AG10803 (cell line): ENCODE data around the gene ST6GALNAC3.

Experiments
- DNase-seq: peaks from one replicate; pipeline ENCODE4 v3.0.0; 2010; ENCODE audit warnings: low read depth
- H3K4me3 ChIP-seq: 2 replicates; pipeline ENCODE4 v1.5.1; 2011; ENCODE audit warnings: mild to moderate bottlenecking, low read length, control low read depth
- TF ChIP-seq, protein P1 (sequence below): conservative IDR thresholded peaks from 2 replicates; pipeline ENCODE4 v1.5.1; 2011; ENCODE audit warnings: mild to moderate bottlenecking, low read length, control low read depth, inconsistent platforms

ST6GALNAC3 gene

DNA sequence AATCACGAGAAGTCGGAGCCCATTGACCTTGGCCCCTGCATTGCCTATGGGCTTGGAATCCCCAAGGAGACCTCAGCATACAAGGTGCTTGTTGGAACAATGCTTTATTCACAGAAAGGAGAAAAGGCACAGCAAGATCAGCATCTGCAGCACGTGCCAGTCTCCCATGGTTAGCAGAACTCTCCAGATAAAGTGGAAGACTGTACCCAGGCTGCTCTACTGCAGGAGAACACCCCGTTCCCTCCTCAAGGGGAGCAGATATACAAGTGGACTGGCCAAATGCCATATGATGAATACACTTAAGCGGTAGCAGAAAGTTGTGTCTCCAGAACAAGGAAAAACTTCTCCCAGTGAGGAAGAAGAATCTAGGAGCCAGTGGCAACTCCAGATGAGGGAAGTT, 53.5 kb downstream of the ST6GALNAC3 start:
- TF ChIP-seq, protein P1, sequence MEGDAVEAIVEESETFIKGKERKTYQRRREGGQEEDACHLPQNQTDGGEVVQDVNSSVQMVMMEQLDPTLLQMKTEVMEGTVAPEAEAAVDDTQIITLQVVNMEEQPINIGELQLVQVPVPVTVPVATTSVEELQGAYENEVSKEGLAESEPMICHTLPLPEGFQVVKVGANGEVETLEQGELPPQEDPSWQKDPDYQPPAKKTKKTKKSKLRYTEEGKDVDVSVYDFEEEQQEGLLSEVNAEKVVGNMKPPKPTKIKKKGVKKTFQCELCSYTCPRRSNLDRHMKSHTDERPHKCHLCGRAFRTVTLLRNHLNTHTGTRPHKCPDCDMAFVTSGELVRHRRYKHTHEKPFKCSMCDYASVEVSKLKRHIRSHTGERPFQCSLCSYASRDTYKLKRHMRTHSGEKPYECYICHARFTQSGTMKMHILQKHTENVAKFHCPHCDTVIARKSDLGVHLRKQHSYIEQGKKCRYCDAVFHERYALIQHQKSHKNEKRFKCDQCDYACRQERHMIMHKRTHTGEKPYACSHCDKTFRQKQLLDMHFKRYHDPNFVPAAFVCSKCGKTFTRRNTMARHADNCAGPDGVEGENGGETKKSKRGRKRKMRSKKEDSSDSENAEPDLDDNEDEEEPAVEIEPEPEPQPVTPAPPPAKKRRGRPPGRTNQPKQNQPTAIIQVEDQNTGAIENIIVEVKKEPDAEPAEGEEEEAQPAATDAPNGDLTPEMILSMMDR = no peak
- DNase-seq = no peak
- H3K4me3 ChIP-seq = no peak overlapping the region

GRCh38 chr1:76129731-76130130, 55.2 kb downstream of the ST6GALNAC3 start:
- TF ChIP-seq, protein P1 = no peak
- DNase-seq = no peak

GRCh38 chr1:76130992-76131391, 56.4 kb downstream of the ST6GALNAC3 start:
- TF ChIP-seq, protein P1 = no peak
- DNase-seq = no peak

More at GRCh38 chr1:76129731-76130130, 55.2 kb downstream of the ST6GALNAC3 start:
- no peak overlapping the region for H3K4me3 ChIP-seq

DNA sequence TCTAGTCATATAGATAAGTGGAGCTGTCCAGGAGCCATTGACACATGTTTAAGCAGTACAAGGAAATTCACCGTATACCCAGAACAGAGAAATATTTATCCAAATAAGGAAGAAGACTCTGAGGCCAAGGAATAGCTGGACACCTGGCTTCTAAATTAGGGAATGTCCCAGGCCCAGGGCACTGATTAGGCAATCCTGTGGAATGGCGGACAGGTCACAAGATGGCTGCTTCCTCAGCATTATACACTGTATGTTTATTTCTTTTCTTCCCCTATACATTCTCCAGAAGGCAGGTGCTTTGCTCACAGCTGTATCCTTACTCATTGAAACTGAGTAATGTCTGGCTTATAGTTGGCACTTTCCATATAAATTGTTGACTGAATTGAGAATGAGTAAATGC, 59.4 kb downstream of the ST6GALNAC3 start:
- H3K4me3 ChIP-seq = no peak overlapping the region
- no peak for DNase-seq
- TF ChIP-seq, protein P1 = no peak

More at GRCh38 chr1:76130992-76131391, 56.4 kb downstream of the ST6GALNAC3 start:
- H3K4me3 ChIP-seq = no peak overlapping the region

- no peak for DNase-seq
- TF ChIP-seq, protein P1 = no peak
- H3K4me3 ChIP-seq = no peak overlapping the region
Measured at GRCh38 chr1:76135835-76136234, 61.3 kb downstream of the ST6GALNAC3 start.

- no peak overlapping the region for H3K4me3 ChIP-seq
- TF ChIP-seq, protein P1 = no peak
- no peak for DNase-seq
Measured at GRCh38 chr1:76136894-76137293, 62.3 kb downstream of the ST6GALNAC3 start.

GRCh38 chr1:76137746-76138145, 63.2 kb downstream of the ST6GALNAC3 start:
- DNase-seq = no peak
- TF ChIP-seq, protein P1 = no peak
- no peak overlapping the region for H3K4me3 ChIP-seq
